Hepatocyte (in vitro differentiated cells): ENCODE data around the gene NKX1-2.

Source experiments
- EZH2 ChIP-seq: fragments of 200-600 bp; sonication (generic); IDR thresholded peaks from 2 replicates; pipeline ENCODE4 v1.6.1; 2016; ENCODE audit warnings: antibody characterized with exemption, mild to moderate bottlenecking, borderline replicate concordance
- TF ChIP-seq, protein P1 (sequence below): fragments of 200-600 bp; sonication (generic); IDR thresholded peaks from 2 replicates; pipeline ENCODE4 v1.5.1; 2016; ENCODE audit warnings: antibody characterized with exemption, mild to moderate bottlenecking; ENCODE audit not compliant: poor library complexity

GRCh38 chr10:124491105-124491504, 41.3 kb upstream of the NKX1-2 start:
- TF ChIP-seq, protein P1, sequence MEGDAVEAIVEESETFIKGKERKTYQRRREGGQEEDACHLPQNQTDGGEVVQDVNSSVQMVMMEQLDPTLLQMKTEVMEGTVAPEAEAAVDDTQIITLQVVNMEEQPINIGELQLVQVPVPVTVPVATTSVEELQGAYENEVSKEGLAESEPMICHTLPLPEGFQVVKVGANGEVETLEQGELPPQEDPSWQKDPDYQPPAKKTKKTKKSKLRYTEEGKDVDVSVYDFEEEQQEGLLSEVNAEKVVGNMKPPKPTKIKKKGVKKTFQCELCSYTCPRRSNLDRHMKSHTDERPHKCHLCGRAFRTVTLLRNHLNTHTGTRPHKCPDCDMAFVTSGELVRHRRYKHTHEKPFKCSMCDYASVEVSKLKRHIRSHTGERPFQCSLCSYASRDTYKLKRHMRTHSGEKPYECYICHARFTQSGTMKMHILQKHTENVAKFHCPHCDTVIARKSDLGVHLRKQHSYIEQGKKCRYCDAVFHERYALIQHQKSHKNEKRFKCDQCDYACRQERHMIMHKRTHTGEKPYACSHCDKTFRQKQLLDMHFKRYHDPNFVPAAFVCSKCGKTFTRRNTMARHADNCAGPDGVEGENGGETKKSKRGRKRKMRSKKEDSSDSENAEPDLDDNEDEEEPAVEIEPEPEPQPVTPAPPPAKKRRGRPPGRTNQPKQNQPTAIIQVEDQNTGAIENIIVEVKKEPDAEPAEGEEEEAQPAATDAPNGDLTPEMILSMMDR, result no peak
- no peak for TF ChIP-seq EZH2
